Measurements from ENCODE around the gene PGR.

DNA sequence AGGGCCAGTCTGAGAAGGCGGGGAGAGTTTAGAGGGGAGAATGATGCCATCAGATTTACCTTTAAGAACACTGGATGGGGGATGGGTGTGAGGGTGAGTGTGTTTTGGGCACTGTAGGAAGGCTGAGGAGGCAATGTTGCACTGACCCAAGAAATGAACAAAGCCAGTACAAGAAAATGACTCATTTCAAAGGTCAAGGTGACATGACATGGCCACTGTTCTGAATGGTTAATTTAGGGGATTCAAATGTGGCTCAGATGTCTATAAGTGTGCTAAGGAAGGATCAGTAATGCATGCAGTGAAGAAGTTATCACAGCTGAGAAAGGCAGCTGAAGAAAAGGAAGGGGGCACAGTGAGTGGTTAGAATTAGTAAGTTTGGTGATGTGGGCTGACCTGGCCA is 129.9 kb downstream of the PGR start:
- TF ChIP-seq POLR2AphosphoS5 (IDR thresholded peaks at IDR 0.05; ENCODE audit: low read depth, low read length) (no peak), TCF7L2 (IDR thresholded peaks at IDR 0.05; ENCODE audit: low read depth, low read length) (no peak)
- TF ChIP-seq, protein P1, sequence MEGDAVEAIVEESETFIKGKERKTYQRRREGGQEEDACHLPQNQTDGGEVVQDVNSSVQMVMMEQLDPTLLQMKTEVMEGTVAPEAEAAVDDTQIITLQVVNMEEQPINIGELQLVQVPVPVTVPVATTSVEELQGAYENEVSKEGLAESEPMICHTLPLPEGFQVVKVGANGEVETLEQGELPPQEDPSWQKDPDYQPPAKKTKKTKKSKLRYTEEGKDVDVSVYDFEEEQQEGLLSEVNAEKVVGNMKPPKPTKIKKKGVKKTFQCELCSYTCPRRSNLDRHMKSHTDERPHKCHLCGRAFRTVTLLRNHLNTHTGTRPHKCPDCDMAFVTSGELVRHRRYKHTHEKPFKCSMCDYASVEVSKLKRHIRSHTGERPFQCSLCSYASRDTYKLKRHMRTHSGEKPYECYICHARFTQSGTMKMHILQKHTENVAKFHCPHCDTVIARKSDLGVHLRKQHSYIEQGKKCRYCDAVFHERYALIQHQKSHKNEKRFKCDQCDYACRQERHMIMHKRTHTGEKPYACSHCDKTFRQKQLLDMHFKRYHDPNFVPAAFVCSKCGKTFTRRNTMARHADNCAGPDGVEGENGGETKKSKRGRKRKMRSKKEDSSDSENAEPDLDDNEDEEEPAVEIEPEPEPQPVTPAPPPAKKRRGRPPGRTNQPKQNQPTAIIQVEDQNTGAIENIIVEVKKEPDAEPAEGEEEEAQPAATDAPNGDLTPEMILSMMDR (IDR thresholded peaks at IDR 0.05): no peak
- TF ChIP-seq, protein P2, sequence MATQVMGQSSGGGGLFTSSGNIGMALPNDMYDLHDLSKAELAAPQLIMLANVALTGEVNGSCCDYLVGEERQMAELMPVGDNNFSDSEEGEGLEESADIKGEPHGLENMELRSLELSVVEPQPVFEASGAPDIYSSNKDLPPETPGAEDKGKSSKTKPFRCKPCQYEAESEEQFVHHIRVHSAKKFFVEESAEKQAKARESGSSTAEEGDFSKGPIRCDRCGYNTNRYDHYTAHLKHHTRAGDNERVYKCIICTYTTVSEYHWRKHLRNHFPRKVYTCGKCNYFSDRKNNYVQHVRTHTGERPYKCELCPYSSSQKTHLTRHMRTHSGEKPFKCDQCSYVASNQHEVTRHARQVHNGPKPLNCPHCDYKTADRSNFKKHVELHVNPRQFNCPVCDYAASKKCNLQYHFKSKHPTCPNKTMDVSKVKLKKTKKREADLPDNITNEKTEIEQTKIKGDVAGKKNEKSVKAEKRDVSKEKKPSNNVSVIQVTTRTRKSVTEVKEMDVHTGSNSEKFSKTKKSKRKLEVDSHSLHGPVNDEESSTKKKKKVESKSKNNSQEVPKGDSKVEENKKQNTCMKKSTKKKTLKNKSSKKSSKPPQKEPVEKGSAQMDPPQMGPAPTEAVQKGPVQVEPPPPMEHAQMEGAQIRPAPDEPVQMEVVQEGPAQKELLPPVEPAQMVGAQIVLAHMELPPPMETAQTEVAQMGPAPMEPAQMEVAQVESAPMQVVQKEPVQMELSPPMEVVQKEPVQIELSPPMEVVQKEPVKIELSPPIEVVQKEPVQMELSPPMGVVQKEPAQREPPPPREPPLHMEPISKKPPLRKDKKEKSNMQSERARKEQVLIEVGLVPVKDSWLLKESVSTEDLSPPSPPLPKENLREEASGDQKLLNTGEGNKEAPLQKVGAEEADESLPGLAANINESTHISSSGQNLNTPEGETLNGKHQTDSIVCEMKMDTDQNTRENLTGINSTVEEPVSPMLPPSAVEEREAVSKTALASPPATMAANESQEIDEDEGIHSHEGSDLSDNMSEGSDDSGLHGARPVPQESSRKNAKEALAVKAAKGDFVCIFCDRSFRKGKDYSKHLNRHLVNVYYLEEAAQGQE (IDR thresholded peaks at IDR 0.05; ENCODE audit: insufficient read depth in 1 of 2, low read depth in 2 of 2, low read length in 1 of 2): no peak

Data from Panc1 (cell line).